IMR-90 (cell line): ENCODE results near the gene AKAP7. TPM values are rescaled to one million over a fixed set of nuclear protein-coding genes. Genes with fewer than 3 reads are reported as not detected.

ENCODE experiments used
- ATAC-seq: fragments of 200-7000 bp; cut with Tn5 transposase; 2 replicates; pipeline ENCODE4 v1.9.1; 2020; ENCODE audit warnings: low read depth, mild to moderate bottlenecking, moderate library complexity
- BruUV-seq: library from RNA; stranded (reverse); fragments of 400-500 nt; replicated peaks from 2 replicates; lab custom pipeline; 2021; lab: Mats Ljungman, UMichigan
- CTCF ChIA-PET: fragments of 300-600 bp; formaldehyde crosslinking; extraction: SDS; loops from one replicate; lab custom pipeline; 2021; ENCODE audit warnings: antibody characterized with exemption; lab: Yijun Ruan, JAX
- POLR2A ChIA-PET: fragments of 300-600 bp; sonication (Branson Sonifier 250); formaldehyde crosslinking; loops from one replicate; lab custom pipeline; 2022; ENCODE audit warnings: antibody characterized with exemption; ENCODE audit not compliant: unreplicated experiment; lab: Charles Lee
- DNase-seq: peaks from one replicate; pipeline ENCODE4 v3.0.0; 2013
- H2AFZ ChIP-seq: replicated peaks from 2 replicates; pipeline ENCODE3; 2013; ENCODE audit warnings: low read length, mild to moderate bottlenecking; ENCODE audit not compliant: poor library complexity
- H2AK5ac ChIP-seq: 2 replicates; pipeline ENCODE4 v1.6.1; 2013; ENCODE audit warnings: low read depth, low read length, inconsistent platforms
- H2AK9ac ChIP-seq: replicated peaks from 2 replicates; pipeline ENCODE3; 2013; ENCODE audit warnings: mild to moderate bottlenecking, low read depth, low read length, moderate library complexity; ENCODE audit not compliant: poor library complexity
- H2BK120ac ChIP-seq: 2 replicates; pipeline ENCODE4 v1.6.1; 2013; ENCODE audit warnings: low read depth, low read length, inconsistent platforms
- H2BK15ac ChIP-seq: 3 replicates; pipeline ENCODE4 v1.6.1; 2013; ENCODE audit warnings: low read depth, low read length, inconsistent platforms
- H2BK20ac ChIP-seq: 2 replicates; pipeline ENCODE4 v1.6.1; 2013; ENCODE audit warnings: low read depth, mild to moderate bottlenecking, inconsistent platforms, low read length, moderate library complexity
- H2BK5ac ChIP-seq: 2 replicates; pipeline ENCODE4 v1.6.1; 2013; ENCODE audit warnings: mild to moderate bottlenecking, low read depth, low read length, inconsistent platforms; ENCODE audit not compliant: poor library complexity, severe bottlenecking
- H3K14ac ChIP-seq: replicated peaks from 2 replicates; pipeline ENCODE4 v1.6.1; 2013; ENCODE audit warnings: low read depth, low read length, inconsistent platforms
- H3K18ac ChIP-seq: 2 replicates; pipeline ENCODE4 v1.6.1; 2013; ENCODE audit warnings: low read depth, low read length, control low read depth
- H3K23ac ChIP-seq: 2 replicates; pipeline ENCODE4 v1.6.1; 2013; ENCODE audit warnings: low read depth, low read length, inconsistent platforms
- H3K27ac ChIP-seq: 2 replicates; pipeline ENCODE4 v1.5.1; 2013; ENCODE audit warnings: mild to moderate bottlenecking, control low read depth, low read length; ENCODE audit not compliant: insufficient read depth
- H3K27me3 ChIP-seq: 2 replicates; pipeline ENCODE4 v1.6.1; 2013; ENCODE audit warnings: low read length; ENCODE audit not compliant: control insufficient read depth, insufficient read depth
- H3K36me3 ChIP-seq: 2 replicates; pipeline ENCODE4 v1.6.1; 2013; ENCODE audit warnings: low read length, mixed read lengths; ENCODE audit not compliant: control insufficient read depth, insufficient read depth
- H3K4ac ChIP-seq: 2 replicates; pipeline ENCODE4 v1.6.1; 2013; ENCODE audit warnings: low read depth, low read length, inconsistent platforms
- H3K4me1 ChIP-seq: 2 replicates; pipeline ENCODE4 v1.6.1; 2013; ENCODE audit warnings: low read length, mixed read lengths; ENCODE audit not compliant: control insufficient read depth, insufficient read depth
- H3K4me2 ChIP-seq: 2 replicates; pipeline ENCODE4 v1.6.1; 2013; ENCODE audit warnings: low read depth, mild to moderate bottlenecking, control low read depth, low read length, moderate library complexity
- H3K4me3 ChIP-seq: 2 replicates; pipeline ENCODE4 v1.5.1; 2013; ENCODE audit warnings: low read depth, mild to moderate bottlenecking, control low read depth, low read length, moderate library complexity; ENCODE audit not compliant: insufficient read depth
- H3K56ac ChIP-seq: 2 replicates; pipeline ENCODE4 v1.6.1; 2013; ENCODE audit warnings: low read length, inconsistent platforms; ENCODE audit not compliant: insufficient read depth; ENCODE audit errors: extremely low read depth
- H3K79me1 ChIP-seq, 2 experiments: 2 replicates each; pipeline ENCODE4 v1.6.1; 2013; ENCODE audit warnings: low read length in 2 of 2, inconsistent platforms in 1 of 2, low read depth in 1 of 2
- H3K9ac ChIP-seq: 2 replicates; pipeline ENCODE4 v1.6.1; 2013; ENCODE audit warnings: low read depth, low read length, control low read depth
- H3K9me1 ChIP-seq: 2 replicates; pipeline ENCODE4 v1.6.1; 2013; ENCODE audit warnings: low read length, inconsistent platforms; ENCODE audit not compliant: insufficient read depth
- H3K9me3 ChIP-seq: 2 replicates; pipeline ENCODE4 v1.6.1; 2013; ENCODE audit warnings: low read length; ENCODE audit not compliant: control insufficient read depth, insufficient read depth
- H4K20me1 ChIP-seq: 2 replicates; pipeline ENCODE4 v1.6.1; 2013; ENCODE audit warnings: low read length, inconsistent platforms; ENCODE audit not compliant: insufficient read depth
- H4K5ac ChIP-seq: 2 replicates; pipeline ENCODE4 v1.6.1; 2013; ENCODE audit warnings: mild to moderate bottlenecking, low read depth, low read length, control low read depth
- H4K8ac ChIP-seq, 2 experiments: 2 replicates each; pipeline ENCODE4 v1.6.1; 2013; ENCODE audit warnings: low read depth in 2 of 2, low read length in 2 of 2, control low read depth in 1 of 2, inconsistent platforms in 1 of 2
- H4K91ac ChIP-seq: 2 replicates; pipeline ENCODE4 v1.6.1; 2013; ENCODE audit warnings: low read depth, low read length, inconsistent platforms; ENCODE audit not compliant: insufficient read depth
- BHLHE40 ChIP-seq: fragments of 150-350 bp; IDR thresholded peaks from 2 replicates; pipeline ENCODE4 v1.6.1; 2016; ENCODE audit warnings: mild to moderate bottlenecking, low read depth, low read length
- CEBPB ChIP-seq: IDR thresholded peaks from 2 replicates; pipeline ENCODE4 v1.6.1; 2012; ENCODE audit warnings: low read depth, low read length, improper control_type of control experiment
- FOS ChIP-seq: fragments of 150-350 bp; IDR thresholded peaks from 2 replicates; pipeline ENCODE4 v1.6.1; 2016; ENCODE audit warnings: low read depth, low read length
- MAZ ChIP-seq: IDR thresholded peaks from 2 replicates; pipeline ENCODE4 v1.6.1; 2012; ENCODE audit warnings: low read depth, mild to moderate bottlenecking, low read length, improper control_type of control experiment, moderate library complexity, borderline replicate concordance
- MXI1 ChIP-seq: IDR thresholded peaks from 2 replicates; pipeline ENCODE4 v1.6.1; 2012; ENCODE audit warnings: low read depth, mild to moderate bottlenecking, low read length, moderate library complexity, borderline replicate concordance
- NFE2L2 ChIP-seq: fragments of 150-350 bp; IDR thresholded peaks from 2 replicates; pipeline ENCODE4 v1.6.1; 2016; ENCODE audit warnings: low read depth, mild to moderate bottlenecking, low read length
- POLR2A ChIP-seq: IDR thresholded peaks from 2 replicates; pipeline ENCODE4 v1.6.1; 2012; ENCODE audit warnings: mild to moderate bottlenecking, low read depth, low read length
- RAD21 ChIP-seq: IDR thresholded peaks from 2 replicates; pipeline ENCODE4 v1.6.1; 2012; ENCODE audit warnings: low read length, improper control_type of control experiment
- SMC3 ChIP-seq: fragments of 150-350 bp; IDR thresholded peaks from 2 replicates; pipeline ENCODE4 v1.6.1; 2016; ENCODE audit warnings: low read depth, mild to moderate bottlenecking, antibody characterized with exemption, low read length, moderate library complexity
- WGBS, 2 experiments: methylation state at CpG; one replicate each; pipeline versions ENCODE4 v1.1.5 to v1.1.7; 2013; ENCODE audit warnings: missing lambda C conversion rate in 2 of 2; ENCODE audit not compliant: insufficient read length in 1 of 2; ENCODE audit errors: extremely low coverage in 2 of 2; 5-methylcytosine and 5-hydroxymethylcytosine counted together
- dilution Hi-C: fragments of 300-500 bp; cut with HindIII; formaldehyde crosslinking; loops from one replicate; pipeline ENCODE4 v1.14.3; 2018; ENCODE audit warnings: low sequenced_read_pairs; ENCODE audit not compliant: unreplicated experiment
- in situ Hi-C: fragments of 300-500 bp; cut with MboI; formaldehyde crosslinking; loops from 3 replicates; pipeline ENCODE4 v1.14.3; 2019; ENCODE audit warnings: low sequenced_read_pairs, inconsistent platforms, mixed read lengths
- intact Hi-C: fragments of 100-400 bp; cut with micrococcal nuclease; formaldehyde crosslinking; loops from 2 replicates; pipeline ENCODE4 v1.10.0; 2022
- polyA plus RNA-seq, 3 experiments: library from polyadenylated mRNA; depleted of rRNA; stranded (reverse); fragments of >200 nt; gene quantifications; 2 replicates each; pipeline ENCODE4 v1.2.3, GENCODE V29; 2012; ENCODE audit warnings: low replicate concordance in 1 of 3
- total RNA-seq: library from RNA; depleted of rRNA; stranded (reverse); fragments of >200 nt; gene quantifications from 2 replicates; pipeline ENCODE4 v1.2.3, GENCODE V29; 2012
- TF ChIP-seq, protein P1 (sequence below): conservative IDR thresholded peaks from 2 replicates; pipeline ENCODE4 v1.5.1; 2012; ENCODE audit warnings: mild to moderate bottlenecking, low read depth, low read length, improper control_type of control experiment

The AKAP7 gene
- total and polyA plus RNA-seq, 2 of the 4 experiments (the other 2 are of a cell fraction), result 0.54 to 1.1 TPM

DNA sequence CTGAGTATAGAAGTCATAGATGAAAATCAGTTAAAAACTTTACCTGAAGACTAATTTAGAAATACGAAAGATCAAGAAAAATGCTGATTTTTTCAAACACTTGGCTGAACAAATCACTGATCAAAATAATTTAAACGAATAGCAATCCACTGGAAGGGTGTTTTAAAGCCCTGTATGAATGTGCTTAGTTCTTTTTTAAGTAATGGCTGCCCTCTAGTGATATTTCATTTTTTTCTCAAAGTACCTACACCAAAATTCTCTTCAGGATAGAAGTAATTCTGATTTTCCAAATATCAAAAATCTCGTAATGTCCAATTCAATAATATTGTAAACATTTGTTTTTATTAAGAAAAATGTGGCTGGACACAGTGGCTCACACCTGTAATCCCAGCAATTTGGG, 32.5 kb downstream of the AKAP7 start:
- no peak overlapping the region for H2BK15ac ChIP-seq
- no CpG with 5 or more reads among the region's 3 CpGs for WGBS, 2 experiments
- H3K9me1 ChIP-seq, result 0 out of 2 replicates have a peak, but pooled peaks cover under 1% of the 10 kb centered on the region
- ChIA-PET POLR2A (no interaction called here), CTCF (interaction anchor here (0.7 to 1.4 kb wide), 3 partner anchors 13 to 186 kb away, joined by 3 read pairs; no protein-coding TSS in a partner anchor)
- H3K27me3 ChIP-seq, result no peaks in the 10 kb centered on the region
- H3K9ac ChIP-seq, result no peak overlapping the region
- 0 out of 2 replicates have a peak, but pooled peaks cover 2% of the 10 kb centered on the region for H3K4me1 ChIP-seq
- no peaks in the 10 kb centered on the region for H4K20me1 ChIP-seq
- H2BK5ac ChIP-seq, result no peak overlapping the region
- no peak overlapping the region for H3K4me3 ChIP-seq
- no peak overlapping the region for H4K91ac ChIP-seq
- no peak overlapping the region for H3K4ac ChIP-seq
- no peak overlapping the region for H2AFZ ChIP-seq
- intact Hi-C loops, result loop anchor here (2.0 to 10.0 kb wide), 2 partner anchors 283 to 843 kb away; no protein-coding TSS in a partner anchor
- no peak overlapping the region for H4K8ac ChIP-seq
- no peaks in the 10 kb centered on the region for H3K9me3 ChIP-seq
- no peaks in the 10 kb centered on the region for H3K36me3 ChIP-seq
- TF ChIP-seq, protein P1, sequence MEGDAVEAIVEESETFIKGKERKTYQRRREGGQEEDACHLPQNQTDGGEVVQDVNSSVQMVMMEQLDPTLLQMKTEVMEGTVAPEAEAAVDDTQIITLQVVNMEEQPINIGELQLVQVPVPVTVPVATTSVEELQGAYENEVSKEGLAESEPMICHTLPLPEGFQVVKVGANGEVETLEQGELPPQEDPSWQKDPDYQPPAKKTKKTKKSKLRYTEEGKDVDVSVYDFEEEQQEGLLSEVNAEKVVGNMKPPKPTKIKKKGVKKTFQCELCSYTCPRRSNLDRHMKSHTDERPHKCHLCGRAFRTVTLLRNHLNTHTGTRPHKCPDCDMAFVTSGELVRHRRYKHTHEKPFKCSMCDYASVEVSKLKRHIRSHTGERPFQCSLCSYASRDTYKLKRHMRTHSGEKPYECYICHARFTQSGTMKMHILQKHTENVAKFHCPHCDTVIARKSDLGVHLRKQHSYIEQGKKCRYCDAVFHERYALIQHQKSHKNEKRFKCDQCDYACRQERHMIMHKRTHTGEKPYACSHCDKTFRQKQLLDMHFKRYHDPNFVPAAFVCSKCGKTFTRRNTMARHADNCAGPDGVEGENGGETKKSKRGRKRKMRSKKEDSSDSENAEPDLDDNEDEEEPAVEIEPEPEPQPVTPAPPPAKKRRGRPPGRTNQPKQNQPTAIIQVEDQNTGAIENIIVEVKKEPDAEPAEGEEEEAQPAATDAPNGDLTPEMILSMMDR, result peak; percentile 38
- TF ChIP-seq MAZ (no peak), POLR2A (no peak), NFE2L2 (no peak), SMC3 (0 out of 2 replicates have a peak, but pooled peaks have one; percentile 26), BHLHE40 (no peak), FOS (no peak), CEBPB (no peak), RAD21 (peak; percentile 42), MXI1 (no peak)
- in situ Hi-C loops, result no loop called here
- no peak overlapping the region for H3K14ac ChIP-seq
- no peak overlapping the region for H3K23ac ChIP-seq
- H2BK120ac ChIP-seq, result no peak overlapping the region
- no TSS peak for BruUV-seq
- no peak overlapping the region for H3K18ac ChIP-seq
- ATAC-seq (peak; percentile 47; the same call in 1 of the 2 replicates), DNase-seq (peak; percentile 17)
- H2BK20ac ChIP-seq, result no peak overlapping the region
- H3K79me1 ChIP-seq, result no peaks in the 10 kb centered on the region; a peak in 1 of 4 replicates
- no peak overlapping the region for H2AK5ac ChIP-seq
- dilution Hi-C loops, result no loop called here
- H3K56ac ChIP-seq, result no peak overlapping the region
- no peak overlapping the region for H2AK9ac ChIP-seq
- no peak overlapping the region for H3K27ac ChIP-seq
- no peak overlapping the region for H3K4me2 ChIP-seq
- H4K5ac ChIP-seq, result no peak overlapping the region
